NT2/D1 (cell line): ENCODE measurements around the gene FKBP8.

ENCODE experiments used
- DNase-seq: peaks from one replicate; pipeline ENCODE4 v3.0.0-alpha.2; 2011; ENCODE audit warnings: low read depth, low spot score
- H3K27me3 ChIP-seq: 2 replicates; pipeline ENCODE4 v1.6.0; 2011; ENCODE audit warnings: mild to moderate bottlenecking; ENCODE audit not compliant: insufficient read length, insufficient read depth
- H3K36me3 ChIP-seq: 2 replicates; pipeline ENCODE4 v1.6.1; 2011; ENCODE audit warnings: mild to moderate bottlenecking, low read length, mixed read lengths; ENCODE audit not compliant: insufficient read depth, insufficient read length
- H3K4me1 ChIP-seq: 2 replicates; pipeline ENCODE4 v1.5.1; 2011; ENCODE audit not compliant: insufficient read depth, insufficient read length
- H3K4me3 ChIP-seq: 2 replicates; pipeline ENCODE4 v1.5.1; 2011; ENCODE audit warnings: low read depth; ENCODE audit not compliant: insufficient read length
- H3K9ac ChIP-seq: 2 replicates; pipeline ENCODE4 v1.6.0; 2011; ENCODE audit warnings: low read depth; ENCODE audit not compliant: insufficient read length
- H3K9me3 ChIP-seq: 2 replicates; pipeline ENCODE4 v1.5.1; 2011; ENCODE audit warnings: mild to moderate bottlenecking, low read length; ENCODE audit not compliant: insufficient read depth
- SUZ12 ChIP-seq: IDR thresholded peaks from 2 replicates; pipeline ENCODE4 v1.6.1; 2011; ENCODE audit not compliant: insufficient read length, insufficient read depth; ENCODE audit errors: extremely low read depth
- YY1 ChIP-seq: IDR thresholded peaks from 2 replicates; pipeline ENCODE4 v1.6.1; 2011; ENCODE audit not compliant: insufficient read length, insufficient read depth
- ZNF274 ChIP-seq: IDR thresholded peaks from 2 replicates; pipeline ENCODE4 v1.6.1; 2011; ENCODE audit warnings: mild to moderate bottlenecking, low read depth, low read length

The FKBP8 gene

GRCh38 chr19:18489627-18490184, 53.7 kb downstream of the FKBP8 start:
- peaks cover 34% of the 10 kb centered on the region for H3K4me1 ChIP-seq
- TF ChIP-seq YY1 (no peak), ZNF274 (no peak), SUZ12 (no peak)
- DNase-seq: no peak
- H3K27me3 ChIP-seq: no peaks in the 10 kb centered on the region
- H3K36me3 ChIP-seq: peaks cover 15% of the 10 kb centered on the region
- no peak overlapping the region for H3K4me3 ChIP-seq
- no peaks in the 10 kb centered on the region for H3K9me3 ChIP-seq
- H3K9ac ChIP-seq: peak overlapping the region; percentile 57

DNA sequence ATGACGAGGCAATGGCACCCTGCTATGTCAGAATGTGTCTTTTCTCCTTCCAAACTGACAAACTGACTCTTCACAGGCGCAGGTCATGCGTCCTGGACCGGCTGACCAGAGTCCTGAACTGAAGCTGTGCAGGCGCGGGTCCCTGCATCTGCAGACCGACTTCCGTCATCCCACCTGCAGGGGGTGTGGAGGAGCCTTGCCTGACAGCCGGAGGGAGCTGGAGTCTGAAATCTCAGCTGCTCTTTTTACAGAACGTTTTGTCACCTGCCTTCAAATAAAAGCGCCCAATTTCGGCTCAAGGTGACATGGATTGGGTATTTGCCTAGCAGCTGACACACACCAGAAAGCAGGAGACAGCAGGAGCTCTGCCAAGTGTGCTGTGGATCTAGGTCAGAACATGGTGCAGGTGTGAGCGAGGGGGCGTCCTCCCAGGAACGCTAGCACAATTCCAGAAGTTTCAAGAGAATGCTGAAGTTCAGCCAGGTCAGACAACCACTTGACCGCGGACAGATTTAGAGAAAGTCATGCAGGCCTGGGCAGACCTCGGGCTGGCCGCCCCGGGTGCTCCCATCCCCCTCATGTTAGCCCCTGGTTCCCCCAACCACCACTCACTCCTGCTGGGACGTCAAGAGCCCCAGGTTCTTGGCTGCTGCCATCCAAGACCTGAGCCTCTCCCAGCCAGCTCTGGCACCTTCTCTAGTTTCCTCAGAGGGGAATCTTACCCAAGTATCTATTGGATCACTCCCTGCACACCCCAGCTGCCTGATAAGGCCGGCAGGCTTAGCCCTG, 54.3 kb downstream of the FKBP8 start:
- Histone ChIP-seq H3K4me1 (peaks cover 36% of the 10 kb centered on the region), H3K36me3 (peaks cover 15% of the 10 kb centered on the region), H3K9me3 (no peaks in the 10 kb centered on the region), H3K4me3 (no peak overlapping the region), H3K27me3 (no peaks in the 10 kb centered on the region), H3K9ac (peak overlapping the region; percentile 57)
- no peak for DNase-seq
- TF ChIP-seq SUZ12: no peak
- TF ChIP-seq YY1: no peak
- no peak for TF ChIP-seq ZNF274

DNA sequence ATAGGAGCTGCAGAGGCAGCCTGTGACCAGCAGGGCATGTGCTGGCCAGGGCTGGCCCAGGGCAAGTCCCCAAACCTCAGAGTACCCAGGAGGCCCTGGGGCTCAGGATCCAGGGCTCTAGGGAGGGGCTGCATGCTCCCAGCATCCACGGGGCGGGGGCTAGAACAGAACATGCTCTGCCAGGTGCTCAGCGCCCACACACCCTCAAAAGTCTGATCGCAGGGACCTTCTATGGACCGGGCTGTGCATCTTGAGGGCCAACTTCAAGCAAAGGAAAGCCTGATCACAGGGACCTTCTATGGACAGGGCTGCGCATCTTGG, 55.0 kb downstream of the FKBP8 start:
- Histone ChIP-seq H3K9ac (no peak overlapping the region), H3K36me3 (peaks cover 15% of the 10 kb centered on the region), H3K27me3 (no peaks in the 10 kb centered on the region), H3K4me1 (peaks cover 35% of the 10 kb centered on the region), H3K4me3 (no peak overlapping the region), H3K9me3 (no peaks in the 10 kb centered on the region)
- no peak for DNase-seq
- TF ChIP-seq ZNF274: no peak
- no peak for TF ChIP-seq SUZ12
- no peak for TF ChIP-seq YY1

- Histone ChIP-seq H3K9me3 (no peaks in the 10 kb centered on the region), H3K9ac (no peak overlapping the region), H3K4me1 (peaks cover 34% of the 10 kb centered on the region), H3K36me3 (peaks cover 15% of the 10 kb centered on the region), H3K4me3 (no peak overlapping the region), H3K27me3 (no peaks in the 10 kb centered on the region)
- TF ChIP-seq YY1: no peak
- TF ChIP-seq SUZ12: no peak
- TF ChIP-seq ZNF274: no peak
- DNase-seq: no peak
Observed at GRCh38 chr19:18487576-18488402, 55.6 kb downstream of the FKBP8 start.

DNA sequence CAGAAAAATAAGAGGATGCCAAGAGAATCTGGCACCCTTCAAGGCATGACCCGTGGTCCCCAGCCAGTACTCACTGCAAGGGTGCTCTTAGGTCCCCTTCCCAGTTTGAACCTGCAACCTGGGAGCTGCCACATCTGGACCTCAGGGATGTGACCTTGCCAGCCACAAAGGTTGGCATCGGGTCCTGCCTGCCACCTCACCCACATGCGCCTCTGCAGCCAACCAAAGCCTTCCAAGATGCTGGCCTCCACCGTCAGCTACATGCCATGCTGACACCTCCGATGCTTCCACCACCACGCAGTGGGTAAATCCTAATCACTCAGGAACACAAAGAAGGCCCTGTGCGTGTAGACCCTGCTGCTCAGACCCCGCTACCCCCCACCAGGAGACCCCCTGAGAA, 56.6 kb downstream of the FKBP8 start:
- no peak overlapping the region for H3K9ac ChIP-seq
- H3K27me3 ChIP-seq: no peaks in the 10 kb centered on the region
- no peak overlapping the region for H3K4me3 ChIP-seq
- H3K36me3 ChIP-seq: peaks cover 15% of the 10 kb centered on the region
- TF ChIP-seq YY1 (no peak), ZNF274 (no peak)
- DNase-seq: no peak
- peaks cover 34% of the 10 kb centered on the region for H3K4me1 ChIP-seq
- H3K9me3 ChIP-seq: peaks cover 3% of the 10 kb centered on the region; the same call in 1 of the 2 replicates

DNA sequence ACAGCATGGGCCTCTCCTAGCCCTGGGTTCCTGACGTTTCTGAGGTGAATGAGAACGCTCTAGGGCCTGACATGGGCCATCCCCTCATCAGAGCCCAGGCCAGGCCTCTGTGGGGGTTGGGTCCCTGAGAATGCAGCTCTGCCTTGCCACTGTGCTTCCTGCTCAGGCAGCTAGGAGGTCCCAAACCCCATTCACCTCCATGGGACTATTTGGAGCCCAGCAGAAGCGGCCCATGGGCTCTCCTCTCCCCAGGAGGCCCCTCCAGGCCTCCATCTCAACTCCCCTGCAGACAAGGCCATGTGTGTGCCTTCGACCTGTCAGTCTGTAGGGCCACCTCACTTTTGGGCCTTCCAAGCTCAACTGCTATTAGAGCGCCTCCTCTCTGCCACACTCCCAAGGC, 58.4 kb downstream of the FKBP8 start:
- Histone ChIP-seq H3K4me3 (no peak overlapping the region), H3K9ac (peak overlapping the region; percentile 23), H3K4me1 (peaks cover 42% of the 10 kb centered on the region), H3K27me3 (no peaks in the 10 kb centered on the region), H3K36me3 (peaks cover 9% of the 10 kb centered on the region), H3K9me3 (peaks cover 3% of the 10 kb centered on the region; the same call in 1 of the 2 replicates)
- TF ChIP-seq YY1 (no peak), ZNF274 (no peak), SUZ12 (no peak)
- no peak for DNase-seq
